GM12873 (cell line): ENCODE results near the gene PRKACG.

Source experiments
- TF ChIP-seq, protein P1 (sequence below): IDR thresholded peaks from 2 replicates; pipeline ENCODE4 v1.5.1; 2012; ENCODE audit warnings: low read depth, mild to moderate bottlenecking, moderate library complexity, low read length, control low read depth; ENCODE audit not compliant: insufficient read depth; ENCODE audit errors: missing control alignments

Gene PRKACG

DNA sequence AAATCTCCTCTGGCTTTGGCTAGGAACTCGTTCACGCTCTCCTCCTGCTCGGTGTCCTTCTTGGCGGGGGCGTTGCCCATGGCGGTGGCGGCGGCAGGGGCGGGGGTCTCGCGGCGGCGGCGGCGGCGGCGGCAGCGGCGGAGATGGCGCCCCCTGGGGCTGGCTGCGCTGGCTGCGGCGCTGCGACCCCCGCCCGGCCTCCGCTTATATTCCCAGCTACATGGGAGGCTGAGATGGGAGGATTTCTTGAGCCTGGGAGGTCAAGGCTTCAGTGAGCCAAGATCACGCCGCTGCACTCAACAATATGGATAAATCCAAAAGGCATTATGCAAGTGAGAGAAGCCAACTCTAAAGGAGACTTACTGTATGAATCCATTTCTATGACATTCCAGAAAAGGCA is at the start of gene PRKACG:
Gene PRKACG (minus strand): TSS at position 101 of the 400 bp plus-strand sequence. CDS start 21 bp downstream, at position 80.
- TF ChIP-seq, protein P1, sequence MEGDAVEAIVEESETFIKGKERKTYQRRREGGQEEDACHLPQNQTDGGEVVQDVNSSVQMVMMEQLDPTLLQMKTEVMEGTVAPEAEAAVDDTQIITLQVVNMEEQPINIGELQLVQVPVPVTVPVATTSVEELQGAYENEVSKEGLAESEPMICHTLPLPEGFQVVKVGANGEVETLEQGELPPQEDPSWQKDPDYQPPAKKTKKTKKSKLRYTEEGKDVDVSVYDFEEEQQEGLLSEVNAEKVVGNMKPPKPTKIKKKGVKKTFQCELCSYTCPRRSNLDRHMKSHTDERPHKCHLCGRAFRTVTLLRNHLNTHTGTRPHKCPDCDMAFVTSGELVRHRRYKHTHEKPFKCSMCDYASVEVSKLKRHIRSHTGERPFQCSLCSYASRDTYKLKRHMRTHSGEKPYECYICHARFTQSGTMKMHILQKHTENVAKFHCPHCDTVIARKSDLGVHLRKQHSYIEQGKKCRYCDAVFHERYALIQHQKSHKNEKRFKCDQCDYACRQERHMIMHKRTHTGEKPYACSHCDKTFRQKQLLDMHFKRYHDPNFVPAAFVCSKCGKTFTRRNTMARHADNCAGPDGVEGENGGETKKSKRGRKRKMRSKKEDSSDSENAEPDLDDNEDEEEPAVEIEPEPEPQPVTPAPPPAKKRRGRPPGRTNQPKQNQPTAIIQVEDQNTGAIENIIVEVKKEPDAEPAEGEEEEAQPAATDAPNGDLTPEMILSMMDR, result no peak

DNA sequence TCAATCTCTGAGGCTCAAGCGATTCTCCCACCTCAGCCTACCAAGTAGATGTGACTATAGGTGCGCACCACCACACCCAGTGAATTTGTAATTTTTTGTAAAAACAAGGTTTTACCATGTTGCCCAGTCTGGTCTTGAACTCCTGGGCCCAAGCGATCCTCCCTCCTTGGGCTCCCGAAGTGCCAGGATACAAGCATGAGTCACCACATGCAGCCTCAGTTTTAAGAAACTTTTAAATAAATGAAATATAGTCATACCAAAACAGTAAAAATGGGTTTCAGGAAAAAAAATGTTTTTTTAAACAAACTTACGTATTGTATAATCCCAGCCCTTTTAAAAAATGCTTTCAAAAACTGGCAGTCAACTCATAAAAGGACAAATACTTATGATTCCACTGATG is 48.3 kb upstream of the PRKACG start:
- TF ChIP-seq, protein P1, result no peak

DNA sequence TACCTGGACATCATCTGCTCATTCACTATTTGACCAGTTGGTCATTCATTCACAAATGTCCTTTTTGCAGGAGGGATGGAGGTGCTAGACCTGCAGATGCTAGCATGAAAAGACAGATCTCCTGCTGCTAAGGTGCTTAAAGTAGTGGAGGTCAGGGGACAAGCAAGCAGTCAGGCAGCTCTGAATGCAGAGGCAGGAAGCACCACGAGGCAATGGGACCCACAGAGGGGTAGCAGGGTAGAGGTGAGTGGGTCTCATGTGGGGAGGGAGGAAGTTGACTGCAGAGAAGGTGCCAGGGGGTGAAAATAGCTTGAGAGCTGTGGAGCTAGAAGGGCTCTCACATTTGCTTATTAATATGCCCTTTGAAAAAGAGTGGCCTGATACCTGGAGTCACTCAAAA is 46.9 kb upstream of the PRKACG start:
- TF ChIP-seq, protein P1, result no peak

DNA sequence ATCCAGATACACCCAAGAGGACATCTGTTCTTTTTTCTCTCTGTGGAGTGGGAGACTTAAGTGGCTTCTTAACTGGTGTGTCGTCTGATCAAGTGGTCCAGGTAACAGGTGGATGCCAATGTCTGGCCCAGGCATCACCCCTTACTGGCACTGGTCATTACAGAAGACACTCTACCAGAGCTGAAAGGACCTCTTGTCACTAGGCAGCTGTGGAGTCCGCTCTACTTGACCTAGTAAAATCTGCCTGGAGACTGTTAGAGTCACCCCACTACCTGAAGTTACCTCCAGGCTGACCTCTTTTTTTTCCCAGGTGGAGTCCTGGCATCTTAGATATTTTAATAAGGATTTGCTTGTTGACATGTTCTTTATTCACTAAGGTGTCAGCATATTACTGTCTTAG is 44.2 kb upstream of the PRKACG start:
- TF ChIP-seq, protein P1, result no peak

DNA sequence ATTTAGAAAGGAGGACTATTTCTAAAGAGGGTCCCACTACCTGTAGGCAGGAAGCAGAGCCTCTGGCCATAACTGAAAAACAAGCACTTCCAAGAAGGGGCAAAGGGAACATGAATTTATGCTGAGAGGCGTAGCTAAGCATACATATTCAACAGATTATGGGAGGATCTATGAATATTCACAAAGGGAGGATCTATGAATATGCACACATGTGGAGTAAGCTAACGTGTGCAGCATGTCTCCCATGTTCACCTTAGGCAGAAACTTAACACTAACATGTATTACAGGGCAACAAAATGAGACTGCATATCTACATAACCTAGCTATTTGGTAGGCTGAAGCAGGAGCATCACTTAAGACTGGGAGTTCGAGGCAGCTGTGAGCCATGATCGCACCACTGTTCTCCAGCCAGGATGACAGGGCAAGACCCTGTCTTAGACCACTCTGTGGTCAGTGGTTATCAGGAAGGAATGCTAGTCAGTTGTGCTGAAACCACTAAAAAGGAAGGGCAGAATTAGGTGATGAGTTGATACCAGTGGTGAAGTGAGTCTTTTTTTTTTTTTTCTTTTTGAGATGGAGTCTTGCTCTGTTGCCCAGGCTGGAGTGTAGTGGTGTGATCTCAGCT is 42.4 kb upstream of the PRKACG start:
- TF ChIP-seq, protein P1, result no peak

DNA sequence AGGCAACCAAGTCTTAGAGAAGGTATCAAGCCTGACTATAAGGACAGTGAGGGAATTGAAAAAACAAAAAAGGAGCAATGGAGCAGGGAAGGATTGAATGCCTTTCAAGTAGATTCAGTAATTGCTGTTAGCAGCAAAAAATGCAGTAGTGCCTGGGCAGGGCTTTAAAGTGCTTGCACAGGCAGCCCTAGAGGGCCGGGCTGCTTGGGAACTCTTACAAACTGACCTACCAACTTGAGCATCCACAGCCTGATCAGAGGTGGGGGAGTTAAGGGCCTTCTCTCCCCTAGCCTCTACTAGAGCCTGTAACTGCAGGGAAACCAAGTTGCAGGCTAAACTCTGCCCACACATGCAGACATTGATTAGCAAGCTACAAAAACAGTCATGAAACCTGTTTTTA is 41.1 kb upstream of the PRKACG start:
- TF ChIP-seq, protein P1, result no peak

DNA sequence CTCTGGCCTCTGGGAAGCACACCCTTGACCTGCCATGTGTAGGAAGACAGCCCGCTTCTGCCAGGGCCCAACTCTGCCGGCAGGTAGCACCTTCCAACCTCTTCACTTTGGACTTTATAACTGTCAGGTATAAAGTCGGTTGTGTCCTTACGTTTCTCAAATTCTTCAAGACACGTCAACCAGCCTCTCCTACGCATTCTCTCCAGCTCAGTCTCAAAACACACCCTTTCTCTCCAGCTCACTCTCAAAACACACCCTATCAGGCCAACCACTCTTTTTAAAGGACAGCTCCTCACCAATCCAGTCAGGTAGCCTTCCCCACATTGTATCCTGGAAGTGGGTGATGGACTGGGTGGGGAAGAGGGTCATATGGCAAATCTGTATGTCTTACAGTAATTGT is 35.2 kb upstream of the PRKACG start:
- TF ChIP-seq, protein P1, result no peak
